ENCODE data around the gene PTPRF.
"Not testable (repeated sequence)": the region's sequence is repeated elsewhere in the genome, so short reads cannot be mapped to it uniquely, and the experiment has no call there.

Gene PTPRF

DNA sequence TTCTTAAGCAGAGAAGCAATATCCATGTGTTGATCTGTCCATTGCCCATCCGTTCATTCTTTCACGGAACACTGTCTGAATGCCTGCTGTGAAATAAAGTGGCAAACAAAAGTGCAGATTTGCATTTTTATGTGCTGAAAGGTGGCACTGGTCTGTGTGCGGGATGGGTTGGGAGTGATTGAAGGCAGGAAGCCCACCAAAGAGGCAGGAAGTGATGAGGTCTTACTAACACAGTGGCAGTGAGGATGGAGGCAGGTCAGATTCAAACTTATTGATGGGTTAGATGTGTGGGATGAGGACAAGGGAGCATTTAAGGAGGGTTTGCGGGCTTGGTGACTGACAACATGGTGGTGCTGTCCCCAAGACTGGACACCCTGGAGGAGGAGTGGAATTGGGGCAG, 8.3 kb downstream of the PTPRF start:
- no peak for DNase-seq

DNA sequence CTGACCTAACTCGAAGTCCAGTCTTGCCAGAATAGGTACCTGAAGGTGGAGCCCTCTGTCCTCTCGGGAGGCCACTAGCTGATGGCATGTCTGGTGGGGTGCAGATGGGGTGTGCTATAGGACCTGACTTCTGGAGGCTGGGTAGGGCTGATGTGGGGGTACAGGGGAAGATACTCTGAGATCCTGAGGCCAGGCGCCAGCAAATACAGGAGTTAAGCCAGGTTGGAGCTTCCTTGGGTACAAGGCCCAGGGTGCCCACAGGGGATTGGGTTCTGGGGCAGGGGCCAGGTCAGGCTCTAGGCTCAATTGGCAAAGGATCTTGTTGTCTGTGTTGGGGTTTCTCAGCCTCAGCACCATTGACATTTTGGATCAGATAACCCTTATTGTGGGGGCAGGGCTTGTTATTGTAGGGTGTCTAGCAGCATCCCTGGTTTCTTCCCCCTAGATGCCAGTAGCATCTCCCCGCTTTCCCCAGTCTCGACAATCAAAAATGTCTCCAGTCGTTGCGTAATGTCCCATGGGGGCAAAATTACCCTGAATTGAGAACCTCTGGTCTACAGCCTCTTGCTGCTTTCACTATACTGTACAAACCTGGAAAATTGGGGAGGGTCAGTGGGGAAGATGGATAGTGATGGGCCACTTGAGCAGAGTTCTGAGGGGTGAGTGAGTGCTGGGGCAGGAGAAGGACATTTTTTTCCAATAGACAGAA, 9.2 kb downstream of the PTPRF start:
- no peak for DNase-seq

DNA sequence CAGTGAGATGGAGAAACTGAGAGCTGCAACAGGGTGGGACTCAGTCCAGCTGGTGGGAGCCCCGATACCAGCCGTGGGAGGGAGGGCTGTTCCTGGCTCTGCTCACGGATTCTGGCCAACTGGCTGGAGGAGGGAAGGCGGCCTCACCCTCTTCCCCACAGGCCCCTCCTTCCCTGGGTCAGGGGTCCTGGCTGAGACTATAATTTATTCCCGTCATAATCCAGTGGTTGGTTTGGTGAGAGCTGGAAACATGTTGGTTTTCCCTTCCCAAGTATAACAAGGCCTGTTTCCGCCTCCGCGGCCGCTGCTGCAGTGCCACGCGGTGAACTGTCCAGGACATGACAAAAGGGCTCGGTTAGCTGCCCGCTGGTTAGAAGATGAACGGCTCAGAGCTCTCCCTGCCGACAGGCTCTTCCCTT, 10.0 kb downstream of the PTPRF start:
- no peak for DNase-seq

DNA sequence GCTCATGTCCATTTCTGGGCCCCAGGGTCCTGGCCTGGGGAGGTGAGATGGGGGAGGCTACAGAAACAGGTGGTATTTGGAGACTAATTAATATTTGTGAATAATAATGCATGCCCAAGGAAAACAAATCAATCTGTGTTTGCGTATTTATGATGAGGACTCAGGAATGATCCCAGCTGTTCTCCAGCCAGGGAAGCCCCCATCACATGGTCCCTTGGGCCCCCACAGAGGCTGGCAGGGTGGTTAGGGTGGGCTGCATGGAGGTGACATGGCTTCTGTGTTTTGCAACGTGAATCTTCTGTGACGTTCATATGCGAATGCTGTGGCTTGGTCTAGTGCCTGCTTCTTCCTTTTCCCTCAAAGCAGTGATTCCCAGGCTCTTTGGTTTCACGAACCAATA, 10.5 kb downstream of the PTPRF start:
- no peak for DNase-seq

DNA sequence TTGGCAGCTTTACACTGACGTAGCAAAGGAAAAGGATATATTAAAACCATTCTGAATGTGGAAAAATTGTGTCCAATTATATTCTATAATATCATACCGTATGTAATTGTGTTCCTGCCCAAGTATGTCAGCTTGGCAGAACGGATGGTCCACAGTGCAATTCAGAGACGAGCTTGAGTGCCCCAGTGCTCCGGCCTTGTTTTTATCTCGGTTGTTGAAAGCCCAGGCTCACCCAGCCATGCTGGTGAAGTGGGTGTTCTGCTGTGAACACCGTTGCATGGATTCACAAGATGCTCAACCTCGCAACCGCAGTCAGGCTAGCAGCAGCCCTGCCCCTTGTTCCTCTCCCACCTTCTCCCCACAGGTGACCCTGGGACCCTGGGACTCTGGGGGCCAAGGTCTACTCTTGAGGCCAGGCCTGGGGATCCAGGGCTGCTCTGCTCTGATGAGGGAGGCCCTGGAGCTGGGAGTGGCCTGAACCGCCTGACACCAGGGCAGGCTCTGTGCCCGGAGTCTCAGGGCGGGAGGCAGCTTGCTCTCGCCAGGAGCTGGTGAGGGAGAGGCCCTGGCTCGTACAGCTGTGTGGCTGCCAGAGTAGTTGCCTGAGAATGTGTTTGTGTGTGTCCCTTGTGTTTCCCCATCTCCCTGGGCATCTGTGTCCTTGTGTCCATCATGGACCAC, 11.2 kb downstream of the PTPRF start:
- DNase-seq, result no peak

DNA sequence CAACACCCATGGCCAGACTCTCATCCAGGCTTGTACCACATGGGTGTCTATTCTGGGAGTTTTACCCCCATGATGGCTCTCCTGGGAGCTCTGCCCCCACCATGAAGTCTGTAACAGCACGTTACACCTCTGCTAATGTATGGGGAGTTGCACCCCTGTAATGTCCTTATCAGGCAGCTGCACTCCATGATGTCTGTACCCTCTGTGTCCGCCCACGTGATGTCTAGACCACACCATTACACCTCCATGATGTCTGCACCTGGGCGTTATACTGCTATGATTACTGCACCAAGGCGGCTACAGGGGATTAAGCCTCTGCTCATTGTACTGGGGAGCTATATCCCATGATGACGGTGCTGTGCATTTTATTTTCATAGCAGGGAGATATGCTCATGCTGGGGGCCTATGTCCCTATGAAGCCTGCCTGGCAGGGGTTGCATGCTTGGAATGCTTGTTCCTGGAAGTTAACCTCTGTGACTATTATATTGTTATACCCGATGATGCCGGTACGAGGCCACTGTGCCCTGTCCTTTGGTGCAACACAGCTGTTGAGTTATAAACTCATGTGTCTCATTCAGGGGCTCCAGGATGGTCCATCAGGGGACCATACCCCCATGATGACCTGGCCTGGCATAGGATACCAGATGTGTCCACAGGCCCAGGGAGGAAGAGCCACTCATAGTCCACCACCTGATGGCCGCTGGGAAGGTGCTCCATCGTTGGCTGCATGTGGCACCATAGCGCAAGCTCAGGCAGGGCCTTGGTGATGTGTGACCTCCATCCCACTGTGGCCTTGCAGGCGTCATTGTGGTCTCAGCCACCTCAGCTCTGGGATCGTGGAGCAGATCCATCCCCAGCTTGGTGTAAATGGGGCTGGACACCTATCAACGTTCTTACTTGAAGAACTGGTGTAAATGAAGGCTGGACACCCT, 12.1 kb downstream of the PTPRF start:
- DNase-seq, result no peak

DNA sequence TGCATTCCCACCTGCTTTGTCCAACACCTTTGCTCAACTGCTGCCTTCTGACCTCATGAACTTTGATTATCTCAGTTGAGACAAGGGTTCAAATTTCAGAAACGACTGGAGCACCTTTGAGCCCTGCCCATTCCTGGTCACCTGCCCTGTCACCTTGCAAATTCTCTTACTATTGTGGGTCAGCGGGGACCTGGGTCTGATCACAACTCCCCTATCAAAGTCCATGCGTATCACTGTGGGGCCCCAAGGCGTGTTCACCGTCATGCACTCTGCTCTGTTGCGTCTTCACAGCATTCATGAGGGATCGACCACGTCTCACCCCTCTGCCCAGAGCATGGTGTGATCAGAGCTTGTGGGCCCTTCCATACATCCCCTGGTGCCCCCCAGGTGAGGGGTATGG, 12.9 kb downstream of the PTPRF start:
- DNase-seq, result no peak

DNA sequence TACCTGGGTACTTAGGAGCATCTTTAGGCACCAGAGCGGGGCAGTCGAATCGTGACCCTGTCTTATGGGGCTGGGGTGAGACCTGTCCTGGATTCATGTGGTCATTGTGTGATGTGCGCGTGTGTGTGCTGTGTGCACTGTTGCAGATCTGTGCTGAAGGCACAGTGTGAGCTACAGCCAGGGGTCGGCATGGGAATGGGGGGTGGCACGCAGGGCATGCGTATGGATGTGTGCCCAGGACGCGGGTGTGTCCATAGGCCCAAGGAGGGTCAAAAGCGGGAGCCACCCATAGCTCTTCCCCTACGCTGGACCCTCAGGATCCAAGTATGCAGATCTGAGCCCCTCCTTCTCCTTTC, 14.6 kb downstream of the PTPRF start:
- no peak for DNase-seq

DNA sequence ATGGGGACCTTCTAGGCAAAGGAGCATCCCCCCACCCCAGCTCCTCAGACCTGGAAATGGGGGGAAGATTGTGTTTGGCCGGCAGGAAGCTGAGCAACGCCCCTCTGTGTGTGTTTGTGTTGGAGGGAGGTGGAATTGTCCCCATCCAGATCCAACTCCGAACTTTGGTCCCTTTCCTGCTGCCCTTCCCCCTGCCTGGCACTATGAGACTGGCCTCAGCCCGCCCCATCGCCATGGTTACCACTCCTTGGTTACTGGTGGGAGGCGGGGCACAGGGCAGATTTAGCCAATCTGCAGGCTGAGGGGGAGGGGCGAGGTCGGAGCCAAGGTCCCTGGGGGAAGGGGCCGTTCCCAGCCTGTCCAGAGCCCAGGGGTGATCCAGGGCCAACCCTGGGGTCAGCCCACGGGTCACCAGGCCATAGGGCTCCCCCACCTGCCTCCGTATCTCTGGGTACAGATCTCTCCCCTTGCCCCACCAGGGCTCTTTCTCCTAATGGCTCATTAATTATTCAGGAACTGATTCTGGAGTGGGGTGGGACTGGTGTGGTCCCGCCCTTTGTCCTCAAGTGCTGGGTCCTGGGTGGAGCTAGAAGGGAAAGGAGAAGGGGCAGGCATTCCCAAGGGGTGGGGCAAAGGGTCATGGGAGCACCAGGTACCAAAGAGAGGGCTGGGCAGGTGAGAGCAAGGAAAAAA, 15.2 kb downstream of the PTPRF start:
- DNase-seq, result peak; percentile 45

DNA sequence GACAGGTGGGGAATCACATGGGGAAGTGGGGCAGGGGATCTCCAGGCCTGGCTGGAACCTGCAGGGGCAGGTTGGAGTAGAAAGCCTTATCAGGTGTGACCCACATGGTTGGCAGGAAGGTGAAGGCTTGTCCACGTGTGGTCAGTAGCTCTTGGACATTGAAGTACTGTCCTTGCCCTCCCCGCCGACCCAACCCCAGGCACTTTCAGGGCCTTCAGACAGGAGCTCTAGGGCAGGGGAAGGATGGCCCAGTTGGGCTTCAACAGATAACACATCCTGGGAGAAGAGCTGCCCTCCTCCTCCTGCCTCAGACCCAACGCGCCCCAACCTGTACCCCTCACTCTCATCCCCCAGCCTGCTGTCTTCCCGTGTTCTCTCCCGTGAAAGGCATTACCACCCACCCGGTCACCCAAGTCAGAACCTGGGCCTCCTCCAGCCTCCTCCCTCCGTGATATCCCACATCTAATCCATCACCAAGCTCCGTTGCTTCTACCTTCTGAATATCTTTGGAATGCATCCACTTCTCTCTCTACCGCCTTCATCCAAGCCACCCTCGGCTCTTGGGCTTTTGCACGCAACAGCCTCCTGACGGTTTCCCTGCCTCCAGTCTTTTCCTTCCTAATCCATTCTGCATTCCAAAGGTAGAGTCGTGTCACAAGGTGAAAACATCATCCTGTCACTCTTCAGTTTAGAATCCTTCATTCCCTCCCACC, 15.9 kb downstream of the PTPRF start:
- no peak for DNase-seq

DNA sequence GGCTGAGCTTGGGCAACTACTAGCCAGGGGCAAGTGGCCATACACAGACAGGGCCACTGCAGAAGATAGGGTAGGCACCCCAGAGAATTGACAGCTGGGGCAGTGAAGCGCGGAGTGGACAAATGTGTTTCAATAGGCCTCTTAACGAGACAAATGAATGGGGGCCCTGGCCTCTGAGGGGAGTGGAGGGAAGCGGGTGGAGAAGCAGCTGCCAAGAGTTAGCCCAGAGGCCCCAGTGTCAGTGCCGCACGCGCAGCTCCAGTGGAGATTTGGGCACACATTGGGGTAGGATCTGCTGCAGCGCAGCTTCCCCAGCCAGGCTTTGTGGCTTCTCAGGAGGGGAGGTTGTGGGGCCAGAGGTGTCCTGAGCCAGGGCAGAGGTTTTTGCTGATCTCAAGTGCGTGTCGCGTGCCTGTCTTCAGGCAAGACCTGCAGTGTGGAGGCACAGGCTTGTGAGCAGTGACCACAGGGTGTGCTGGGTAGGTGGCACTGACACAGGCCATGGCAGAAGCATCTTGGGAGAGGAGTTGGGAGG, 16.9 kb downstream of the PTPRF start:
- no peak for DNase-seq

DNA sequence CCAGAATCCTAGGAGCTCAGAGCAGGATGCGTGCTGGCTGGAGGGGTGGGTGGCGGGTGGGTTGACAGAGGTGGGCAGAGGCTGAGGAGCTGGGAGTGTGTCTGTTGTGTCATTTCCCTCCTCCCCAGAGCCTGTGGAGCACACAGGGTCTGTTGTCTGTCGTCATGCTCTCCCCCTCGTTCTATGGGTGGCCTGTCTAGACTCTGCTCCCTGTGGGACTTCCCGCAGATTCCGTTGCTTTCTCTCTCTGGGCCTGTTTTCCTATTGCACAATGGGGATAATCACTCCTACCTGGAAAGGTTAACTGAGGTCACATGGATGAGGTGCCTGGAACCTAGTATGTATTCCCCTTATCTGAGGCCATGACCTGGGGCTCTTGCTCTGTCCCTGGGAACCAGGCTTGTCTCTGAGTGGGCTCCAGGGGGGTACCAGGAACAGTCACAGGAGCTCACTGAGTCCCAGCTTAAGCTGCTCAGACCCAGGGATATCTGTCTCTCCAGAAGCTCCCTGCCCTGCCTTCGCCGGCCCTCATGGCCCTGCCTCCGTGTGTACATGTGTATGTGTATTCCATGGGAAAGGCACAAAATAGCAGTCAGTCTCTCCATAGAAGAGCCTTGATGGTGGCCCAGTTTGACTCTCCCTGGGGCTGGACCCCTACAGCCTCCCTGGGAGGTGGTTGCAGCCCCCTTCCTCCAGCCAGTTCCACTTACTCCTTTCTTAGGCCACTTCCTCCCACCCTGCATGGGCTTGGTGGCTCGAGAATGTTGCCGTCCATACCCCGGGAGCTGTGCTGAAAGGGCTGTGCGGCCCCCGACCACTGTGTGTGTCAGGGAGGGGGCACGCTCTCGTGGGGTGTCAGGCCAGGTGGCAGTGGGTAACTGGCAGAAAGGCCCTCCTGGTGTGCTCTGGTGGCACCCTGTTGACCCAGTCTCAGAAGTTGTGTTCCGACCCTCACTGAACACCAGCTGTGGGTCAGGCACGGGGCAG, 17.9 kb downstream of the PTPRF start:
- DNase-seq, result no peak

DNA sequence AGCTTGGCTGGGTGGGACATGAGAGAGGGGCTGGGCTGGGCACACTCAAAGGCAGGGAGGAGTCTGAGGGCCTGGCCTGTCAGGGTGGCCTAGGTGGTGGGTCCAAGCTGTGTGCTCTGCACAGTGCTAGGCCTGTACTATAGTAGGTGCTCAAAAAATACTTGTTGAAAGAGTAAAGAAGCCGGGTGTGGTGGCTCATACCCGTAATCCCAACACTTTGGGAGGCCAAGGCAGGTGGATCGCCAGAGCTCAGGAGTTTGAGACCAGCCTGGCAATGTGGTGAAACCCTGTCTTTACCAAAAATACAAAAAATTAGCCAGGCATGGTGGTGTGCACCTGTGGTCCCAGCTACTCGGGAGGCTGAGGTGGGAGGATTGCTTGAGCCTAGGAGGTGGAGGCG, 18.7 kb downstream of the PTPRF start:
- DNase-seq, result not testable (repeated sequence)

DNA sequence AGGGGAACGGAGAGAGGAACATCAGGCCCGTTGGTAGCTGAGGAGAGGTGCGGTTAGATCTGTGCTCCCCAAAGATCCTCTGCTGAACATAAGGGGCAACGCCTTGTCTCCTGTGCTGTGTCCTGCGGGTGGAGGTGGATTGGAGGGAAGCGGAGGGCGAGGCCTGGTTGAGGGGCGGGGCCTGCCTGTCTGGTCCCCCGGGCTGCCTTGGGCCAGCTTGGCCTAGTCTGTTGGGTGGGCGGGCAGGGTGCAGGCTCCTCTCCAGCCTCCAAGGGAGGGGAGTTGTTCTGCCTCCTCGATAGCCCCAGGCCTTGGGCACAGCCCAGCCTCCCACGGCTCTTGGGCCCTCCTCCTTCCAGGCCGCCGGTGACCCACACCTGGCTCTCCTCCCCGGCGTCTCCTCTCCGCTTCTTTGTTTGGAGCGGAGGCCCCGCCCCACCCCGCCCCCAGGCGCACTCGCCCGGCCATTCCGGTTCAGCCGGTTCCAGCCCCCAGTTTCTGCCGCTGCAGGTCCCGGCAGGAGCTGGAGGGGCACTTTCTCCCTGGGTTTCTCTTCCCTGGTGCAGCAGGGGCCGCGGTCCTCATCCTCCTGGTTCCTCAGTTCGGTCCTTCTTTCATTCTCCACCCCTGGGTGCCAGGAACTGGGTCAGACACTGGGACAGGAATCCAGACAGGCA, 19.4 kb downstream of the PTPRF start:
- DNase-seq, result peak; percentile 87

DNA sequence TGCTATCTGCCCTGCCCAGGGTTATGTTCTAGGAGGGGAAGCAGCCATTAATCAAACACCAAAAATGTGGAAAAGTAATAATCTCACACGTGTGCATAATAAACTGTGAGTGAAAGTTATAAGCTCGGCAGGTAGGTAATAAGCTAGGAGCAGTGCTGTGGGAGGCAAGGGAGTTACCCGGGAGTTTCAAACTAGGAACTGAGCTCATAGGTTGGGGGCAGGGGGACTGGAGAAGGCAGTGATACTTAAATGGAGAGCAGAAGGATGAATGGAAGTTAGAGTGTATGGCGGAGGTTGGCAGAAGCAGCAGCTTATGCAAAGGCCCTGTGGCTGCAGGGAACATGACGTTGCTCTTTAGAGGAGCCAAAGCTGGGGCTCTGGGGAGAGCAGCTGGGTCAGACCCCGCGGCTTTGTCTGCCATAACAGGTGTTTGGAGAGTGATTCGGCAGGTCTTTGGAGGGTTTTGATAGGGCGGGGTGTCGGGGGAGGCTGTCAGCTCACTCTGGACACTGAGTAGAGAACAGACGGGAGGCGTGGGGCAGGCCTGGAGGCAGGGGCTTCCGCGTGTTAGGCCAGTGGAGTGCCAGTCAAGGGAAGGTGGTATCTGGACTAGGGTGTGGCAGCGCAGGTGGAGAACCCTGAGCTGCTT, 20.0 kb downstream of the PTPRF start:
- no peak for DNase-seq

DNA sequence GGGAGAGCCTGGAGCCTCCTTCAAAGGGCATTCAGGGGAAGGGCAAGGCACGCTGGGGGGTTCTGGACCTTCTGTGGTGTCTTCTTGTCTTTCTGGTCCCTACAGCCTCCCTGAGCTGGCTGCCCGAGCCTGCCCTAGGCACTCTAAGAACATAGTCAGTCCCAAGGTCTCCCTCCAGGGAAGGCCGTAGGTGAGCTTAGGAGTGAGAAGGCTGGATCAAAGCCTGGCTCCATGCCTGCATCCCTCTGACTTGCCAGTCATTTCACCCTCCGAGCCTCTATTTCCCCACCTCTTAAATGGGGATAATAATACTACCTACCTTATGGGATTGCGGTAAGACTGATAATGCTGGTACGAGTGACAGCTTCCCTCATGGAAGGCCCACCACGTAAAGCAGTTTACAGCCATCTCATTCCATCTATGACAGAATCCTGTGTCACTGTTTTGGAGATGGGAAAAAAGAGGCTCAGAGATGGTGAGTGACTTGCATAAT, 20.8 kb downstream of the PTPRF start:
- no peak for DNase-seq

DNA sequence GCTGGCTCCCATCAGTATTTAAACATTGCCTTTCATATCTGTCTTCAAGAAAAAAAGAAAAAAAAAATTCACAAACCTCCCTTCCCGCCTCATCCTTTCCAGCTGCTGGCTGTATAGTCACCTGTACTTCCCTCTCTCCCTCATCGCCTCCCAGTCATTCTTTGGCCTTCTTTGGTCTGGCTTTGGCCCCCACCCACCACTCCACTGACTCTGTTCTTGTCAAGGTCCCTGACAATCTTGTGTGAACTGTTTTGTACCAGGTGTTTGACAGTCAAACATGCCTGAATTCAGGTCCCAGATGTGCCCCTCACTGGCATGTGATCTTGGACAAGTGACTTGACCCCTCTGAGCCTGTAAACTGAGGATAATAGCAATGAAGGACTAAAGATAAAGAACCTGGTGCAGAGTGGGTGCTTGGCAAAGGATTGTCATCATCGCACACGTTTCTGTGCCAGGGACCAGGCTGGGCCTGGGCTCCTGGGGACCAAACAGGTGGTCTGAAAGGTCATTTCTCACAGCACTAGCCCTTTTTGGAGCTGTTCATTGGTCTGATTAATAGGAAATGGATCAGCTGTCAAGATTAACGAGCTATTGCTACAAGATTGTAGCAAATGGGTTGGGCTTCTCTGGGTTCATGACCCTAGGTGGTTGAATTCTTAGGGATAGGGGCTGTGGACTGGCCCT, 21.5 kb downstream of the PTPRF start:
- no peak for DNase-seq

DNA sequence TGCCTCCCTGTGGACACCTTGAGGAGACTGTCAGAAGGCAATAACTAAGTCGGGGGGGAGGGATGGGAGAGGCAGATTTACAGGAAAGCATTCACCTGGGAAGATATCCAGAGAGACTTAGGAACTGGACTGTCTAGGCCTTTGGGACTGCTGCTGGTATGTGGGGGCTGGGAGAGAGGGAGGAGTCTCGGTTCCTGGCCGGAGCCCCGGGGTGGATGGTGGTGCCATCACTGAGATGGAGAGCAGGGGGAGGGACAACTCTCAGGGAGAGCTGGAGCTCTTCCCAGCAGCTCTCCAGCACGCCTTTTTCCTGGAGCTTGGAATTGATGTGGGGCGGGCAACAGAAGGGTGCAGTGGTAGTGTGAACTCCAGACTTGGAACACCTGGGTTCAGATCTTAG, 22.1 kb downstream of the PTPRF start:
- no peak for DNase-seq

DNA sequence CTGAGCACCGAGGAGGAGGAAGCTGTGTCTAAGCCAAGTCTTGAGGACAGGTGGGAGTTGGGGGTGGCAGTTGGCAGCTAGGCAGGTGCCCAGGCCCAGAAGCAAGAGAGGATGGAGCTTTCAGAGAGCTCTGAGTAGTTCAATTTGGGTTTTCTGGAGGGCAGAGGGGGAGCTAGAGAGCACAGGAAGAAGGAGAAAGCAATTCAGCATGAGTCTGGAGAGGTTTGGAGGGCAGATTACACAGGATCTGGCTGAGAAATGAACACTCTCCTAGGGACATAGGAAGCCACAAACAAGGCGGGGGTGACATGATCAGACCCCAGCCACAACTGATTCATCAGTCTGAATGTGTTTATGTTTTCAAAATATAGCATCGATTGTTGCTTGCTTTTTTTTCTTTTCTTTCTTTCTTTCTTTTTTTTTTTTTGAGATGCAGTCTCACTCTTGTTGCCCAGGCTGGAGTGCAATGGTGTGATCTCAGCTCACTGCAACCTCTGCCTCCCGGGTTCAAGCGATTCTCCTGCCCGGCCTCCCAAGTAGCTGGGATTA, 23.8 kb downstream of the PTPRF start:
- no peak for DNase-seq
